Sigmoid colon (tissue), 7 donors: ENCODE measurements around the gene AGBL1. TPM values are rescaled to one million over a fixed set of nuclear protein-coding genes. Genes with fewer than 3 reads are reported as not detected.
A peak's percentile ranks its signal among the peaks of the same experiment; 100 is the strongest.

Source experiments
- DNase-seq: peaks from one replicate; pipeline ENCODE4 v3.0.0-alpha.2; 2019
- H3K27ac ChIP-seq, 4 donors: fragments of 200-600 bp; sonication (generic); one replicate each; pipeline ENCODE4 v1.5.1; 2016 to 2019; ENCODE audit warnings: mild to moderate bottlenecking in 1 of 4
- H3K27me3 ChIP-seq, 3 donors: fragments of 200-600 bp; sonication (generic); one replicate each; pipeline ENCODE4 v1.5.1; 2019; ENCODE audit warnings: mild to moderate bottlenecking in 1 of 3
- H3K36me3 ChIP-seq, 4 donors: fragments of 200-600 bp; sonication (generic); one replicate each; pipeline ENCODE4 v1.5.1; 2016 to 2019
- H3K4me1 ChIP-seq, 4 donors: fragments of 200-600 bp; sonication (generic); one replicate each; pipeline ENCODE4 v1.5.1; 2017 to 2019
- H3K4me3 ChIP-seq, 4 donors: fragments of 200-600 bp; sonication (generic); one replicate each; pipeline ENCODE4 v1.5.1; 2017 to 2019; ENCODE audit warnings: mild to moderate bottlenecking in 2 of 4, moderate library complexity in 1 of 4
- H3K9me3 ChIP-seq, 4 donors: fragments of 200-600 bp in 3 of 4; sonication (generic) in 3 of 4; one replicate each; pipeline versions ENCODE4 v1.5.1 to v1.6.1; 2013 to 2019
- EP300 ChIP-seq, 4 donors: sonication (generic); formaldehyde crosslinking; IDR thresholded peaks; one replicate each; pipeline ENCODE4 v1.6.1; 2017; ENCODE audit warnings: antibody characterized with exemption in 4 of 4
- POLR2A ChIP-seq, 2 donors: fragments of 450-650 bp; IDR thresholded peaks; one replicate each; pipeline ENCODE4 v1.6.1; 2016; ENCODE audit warnings: antibody characterized with exemption in 2 of 2, mild to moderate bottlenecking in 2 of 2, moderate library complexity in 2 of 2
- POLR2AphosphoS5 ChIP-seq, 4 donors: sonication (generic); formaldehyde crosslinking; IDR thresholded peaks; one replicate each; pipeline ENCODE4 v1.6.1; 2017; ENCODE audit warnings: antibody characterized with exemption in 4 of 4
- WGBS, 2 donors: extraction: QIAGEN DNeasy Blood & Tissue Kit; methylation state at CpG; one replicate each; pipeline ENCODE4 v1.1.7; 2013; 5-methylcytosine and 5-hydroxymethylcytosine counted together
- intact Hi-C: fragments of 100-400 bp; cut with DNase I; formaldehyde crosslinking; loops from one replicate; pipeline ENCODE4 v1.15.1; 2023
- polyA plus RNA-seq, 3 donors: library from polyadenylated mRNA; stranded (reverse); fragments of 200-250 nt; gene quantifications; one replicate each; pipeline ENCODE4 v1.2.3, GENCODE V29; 2013
- total RNA-seq, 4 donors: library from RNA; depleted of rRNA; stranded (reverse); fragments of >200 nt; gene quantifications; one replicate each; pipeline ENCODE4 v1.1.0, GENCODE V29; 2016
- TF ChIP-seq, protein P1 (sequence below), 4 experiments: fragments of 450-650 bp in 3 of 4; fragments of 200-600 bp in 1 of 4; IDR thresholded peaks; one replicate each; pipeline ENCODE4 v1.5.1; 2016 to 2019; ENCODE audit warnings: antibody characterized with exemption in 4 of 4, mild to moderate bottlenecking in 3 of 4, moderate library complexity in 2 of 4
- donor health status: healthy with polysubstance abuse.
- donor health status: Bipolar disorder and iron deficiency.
- donor health status: healthy.

AGBL1 gene
- total and polyA plus RNA-seq, 7 donors: 0.16 to 0.28 TPM; not detected in 5

DNA sequence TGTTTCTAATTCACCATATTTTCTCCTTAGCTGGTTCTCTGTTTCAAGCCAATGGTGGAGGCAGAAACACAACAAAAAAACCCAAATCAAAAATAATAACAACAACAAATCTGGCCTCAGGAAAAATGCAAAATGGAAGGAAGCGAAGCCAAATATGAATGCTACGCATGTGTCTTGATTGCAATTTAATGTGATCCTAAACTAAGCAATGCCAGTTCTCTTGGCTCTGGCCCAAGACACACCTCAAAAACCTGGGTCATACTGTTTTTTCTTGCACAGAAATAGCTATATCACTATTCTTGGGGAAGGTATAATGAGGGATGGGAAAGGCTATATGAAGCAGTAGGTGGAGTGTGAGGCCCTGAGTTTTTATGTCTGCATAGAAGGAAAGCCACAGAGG, 724.7 kb downstream of the AGBL1 start:
- Histone ChIP-seq H3K9me3 (no peaks in the 10 kb centered on the region), H3K27ac (no peak overlapping the region), H3K4me3 (no peak overlapping the region), H3K27me3 (no peaks in the 10 kb centered on the region), H3K4me1 (no peaks in the 10 kb centered on the region), H3K36me3 (no peaks in the 10 kb centered on the region)
- intact Hi-C loops: no loop called here
- TF ChIP-seq, protein P1, sequence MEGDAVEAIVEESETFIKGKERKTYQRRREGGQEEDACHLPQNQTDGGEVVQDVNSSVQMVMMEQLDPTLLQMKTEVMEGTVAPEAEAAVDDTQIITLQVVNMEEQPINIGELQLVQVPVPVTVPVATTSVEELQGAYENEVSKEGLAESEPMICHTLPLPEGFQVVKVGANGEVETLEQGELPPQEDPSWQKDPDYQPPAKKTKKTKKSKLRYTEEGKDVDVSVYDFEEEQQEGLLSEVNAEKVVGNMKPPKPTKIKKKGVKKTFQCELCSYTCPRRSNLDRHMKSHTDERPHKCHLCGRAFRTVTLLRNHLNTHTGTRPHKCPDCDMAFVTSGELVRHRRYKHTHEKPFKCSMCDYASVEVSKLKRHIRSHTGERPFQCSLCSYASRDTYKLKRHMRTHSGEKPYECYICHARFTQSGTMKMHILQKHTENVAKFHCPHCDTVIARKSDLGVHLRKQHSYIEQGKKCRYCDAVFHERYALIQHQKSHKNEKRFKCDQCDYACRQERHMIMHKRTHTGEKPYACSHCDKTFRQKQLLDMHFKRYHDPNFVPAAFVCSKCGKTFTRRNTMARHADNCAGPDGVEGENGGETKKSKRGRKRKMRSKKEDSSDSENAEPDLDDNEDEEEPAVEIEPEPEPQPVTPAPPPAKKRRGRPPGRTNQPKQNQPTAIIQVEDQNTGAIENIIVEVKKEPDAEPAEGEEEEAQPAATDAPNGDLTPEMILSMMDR (IDR thresholded peaks at IDR 0.05): no peak
- TF ChIP-seq EP300 (IDR thresholded peaks at IDR 0.05): no peak
- DNase-seq: no peak
- WGBS, 2 donors: 90 to 97% methylated on average over 2 of the region's 2 CpGs

DNA sequence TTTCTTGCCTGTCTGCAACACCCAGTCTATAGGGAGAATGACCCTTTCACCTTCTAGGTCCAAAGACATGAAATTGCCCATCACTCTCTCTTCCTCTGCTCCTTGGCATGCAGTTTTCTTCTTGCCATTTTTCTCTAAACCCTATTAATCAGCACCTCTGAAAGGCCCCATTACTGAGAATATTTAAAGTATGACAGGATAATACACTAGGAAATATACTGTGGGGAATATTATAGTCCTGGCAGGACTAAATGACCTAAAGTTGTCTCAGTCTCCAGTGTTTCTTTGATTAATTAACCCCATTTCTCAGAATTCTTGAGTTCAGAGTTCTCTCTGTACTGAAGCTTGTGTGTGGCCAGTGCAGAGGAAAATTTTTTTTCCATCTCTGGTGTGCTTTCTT, 730.7 kb downstream of the AGBL1 start:
- peak overlapping the region in 1 of 4 donors; percentile 45 for H3K27ac ChIP-seq
- H3K36me3 ChIP-seq: no peaks in the 10 kb centered on the region
- no peaks in the 10 kb centered on the region for H3K9me3 ChIP-seq
- H3K27me3 ChIP-seq: no peaks in the 10 kb centered on the region
- intact Hi-C loops: no loop called here
- H3K4me3 ChIP-seq: no peak overlapping the region
- TF ChIP-seq POLR2A (IDR thresholded peaks at IDR 0.05) (no peak), EP300 (IDR thresholded peaks at IDR 0.05) (no peak), POLR2AphosphoS5 (IDR thresholded peaks at IDR 0.05) (no peak)
- TF ChIP-seq, protein P1 (IDR thresholded peaks at IDR 0.05): no peak
- no peaks in the 10 kb centered on the region for H3K4me1 ChIP-seq
- DNase-seq: no peak

DNA sequence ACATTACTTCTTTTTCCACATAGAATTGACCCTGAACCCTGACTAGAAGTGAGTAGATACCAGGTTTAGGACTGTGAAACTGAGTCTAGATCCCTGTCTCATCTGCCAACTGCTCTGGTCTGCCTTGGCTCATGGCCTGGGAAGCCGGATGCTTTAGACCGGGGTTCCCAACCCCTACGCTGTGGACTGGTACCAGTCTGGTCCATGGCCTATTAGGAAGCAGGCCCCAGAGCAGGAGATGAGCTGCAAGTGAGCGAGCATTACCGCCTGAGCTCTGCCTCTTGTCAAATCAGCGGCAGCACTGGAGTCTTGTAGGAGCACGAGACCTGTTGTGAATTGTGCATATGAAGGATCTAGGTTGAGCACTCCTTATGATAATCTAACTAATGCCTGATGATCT, 734.2 kb downstream of the AGBL1 start:
- no peak for DNase-seq
- Histone ChIP-seq H3K9me3 (no peaks in the 10 kb centered on the region), H3K27me3 (no peaks in the 10 kb centered on the region), H3K27ac (no peak overlapping the region), H3K4me1 (no peaks in the 10 kb centered on the region), H3K4me3 (no peak overlapping the region), H3K36me3 (no peaks in the 10 kb centered on the region)
- intact Hi-C loops: no loop called here
- TF ChIP-seq, protein P1 (IDR thresholded peaks at IDR 0.05): no peak
- no peak for TF ChIP-seq EP300 (IDR thresholded peaks at IDR 0.05)
- no peak for TF ChIP-seq POLR2AphosphoS5 (IDR thresholded peaks at IDR 0.05)
- no peak for TF ChIP-seq POLR2A (IDR thresholded peaks at IDR 0.05)
- WGBS, 2 donors: 92 to 93% methylated on average over 7 of the region's 7 CpGs

DNA sequence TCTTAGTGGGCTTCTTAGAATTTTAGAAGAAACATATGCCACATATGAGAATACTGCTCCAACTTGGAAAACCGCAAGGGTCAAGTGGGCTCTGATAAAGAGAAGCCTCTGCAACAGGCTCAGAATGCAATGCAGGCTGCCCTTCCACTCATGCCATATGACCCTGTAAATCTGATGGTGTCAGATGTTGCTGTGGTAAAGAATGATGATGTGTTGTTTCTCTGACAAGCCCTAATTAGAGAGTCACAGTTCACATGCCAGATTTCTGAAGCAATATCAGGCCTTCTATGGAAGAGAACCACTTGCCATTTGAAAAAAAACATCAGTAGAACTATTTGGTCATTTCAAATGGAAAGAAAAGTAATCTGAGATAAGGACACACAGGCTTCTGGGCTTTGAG, 749.6 kb downstream of the AGBL1 start:
- Histone ChIP-seq H3K27me3 (no peaks in the 10 kb centered on the region), H3K36me3 (no peaks in the 10 kb centered on the region), H3K4me3 (no peak overlapping the region), H3K27ac (no peak overlapping the region), H3K9me3 (no peaks in the 10 kb centered on the region), H3K4me1 (no peaks in the 10 kb centered on the region)
- no peak for DNase-seq
- TF ChIP-seq POLR2A (IDR thresholded peaks at IDR 0.05) (no peak), POLR2AphosphoS5 (IDR thresholded peaks at IDR 0.05) (no peak), EP300 (IDR thresholded peaks at IDR 0.05) (no peak)
- 76 to 79% methylated on average over 1 of the region's 1 CpG for WGBS, 2 donors
- intact Hi-C loops: no loop called here

GRCh38 chr15:86830304-86830703, 750.6 kb downstream of the AGBL1 start:
- intact Hi-C loops: no loop called here
- Histone ChIP-seq H3K4me1 (no peaks in the 10 kb centered on the region), H3K9me3 (no peaks in the 10 kb centered on the region), H3K4me3 (no peak overlapping the region), H3K36me3 (no peaks in the 10 kb centered on the region), H3K27me3 (no peaks in the 10 kb centered on the region), H3K27ac (no peak overlapping the region)
- TF ChIP-seq EP300 (IDR thresholded peaks at IDR 0.05) (no peak), POLR2AphosphoS5 (IDR thresholded peaks at IDR 0.05) (no peak), POLR2A (IDR thresholded peaks at IDR 0.05) (no peak)
- TF ChIP-seq, protein P1 (IDR thresholded peaks at IDR 0.05): no peak
- DNase-seq: no peak
- 84 to 92% methylated on average over 1 of the region's 1 CpG for WGBS, 2 donors
